Gastroesophageal sphincter (tissue), 4 donors: Measurements from ENCODE around the gene HSD17B11. TPM values are rescaled to one million over a fixed set of nuclear protein-coding genes. Genes with fewer than 3 reads are reported as not detected.
"Not testable (repeated sequence)": the region's sequence is repeated elsewhere in the genome, so short reads cannot be mapped to it uniquely, and the experiment has no call there.

Source experiments
- ATAC-seq: fragments of 150-250 bp; one replicate; pipeline ENCODE4 v1.9.1; 2016; ENCODE audit warnings: mild to moderate bottlenecking, moderate library complexity
- H3K27ac ChIP-seq, 4 donors: fragments of 200-600 bp; sonication (generic) in 3 of 4; 1 replicate in 3 of 4; 2 replicates in 1 of 4; pipeline ENCODE4 v1.5.1; 2016 to 2019
- H3K27me3 ChIP-seq: fragments of 200-600 bp; sonication (generic); one replicate; pipeline ENCODE4 v1.5.1; 2019
- H3K36me3 ChIP-seq, 2 donors: fragments of 200-600 bp; sonication (generic); one replicate each; pipeline ENCODE4 v1.5.1; 2019; ENCODE audit warnings: control low read depth in 1 of 2
- H3K4me1 ChIP-seq, 3 donors: fragments of 200-600 bp; sonication (generic); 1 replicate in 2 of 3; 2 replicates in 1 of 3; pipeline ENCODE4 v1.5.1; 2016 to 2019; ENCODE audit warnings: control low read depth in 2 of 3
- H3K4me3 ChIP-seq, 2 donors: fragments of 200-600 bp; sonication (generic); one replicate each; pipeline ENCODE4 v1.5.1; 2019; ENCODE audit warnings: mild to moderate bottlenecking in 1 of 2, moderate library complexity in 1 of 2
- H3K9me3 ChIP-seq, 3 donors: fragments of 200-600 bp; sonication (generic); one replicate each; pipeline ENCODE4 v1.5.1; 2017 to 2019; ENCODE audit warnings: control low read depth in 2 of 3
- EP300 ChIP-seq: sonication (generic); formaldehyde crosslinking; IDR thresholded peaks from one replicate; pipeline ENCODE4 v1.6.1; 2017; ENCODE audit warnings: antibody characterized with exemption, mild to moderate bottlenecking
- POLR2A ChIP-seq, 2 donors: fragments of 450-650 bp; IDR thresholded peaks; one replicate each; pipeline ENCODE4 v1.6.1; 2017; ENCODE audit warnings: antibody characterized with exemption in 2 of 2, mild to moderate bottlenecking in 2 of 2, moderate library complexity in 1 of 2
- POLR2AphosphoS5 ChIP-seq: sonication (generic); formaldehyde crosslinking; IDR thresholded peaks from one replicate; pipeline ENCODE4 v1.6.1; 2017; ENCODE audit warnings: antibody characterized with exemption
- WGBS, 2 donors: methylation state at CpG; one replicate each; pipeline ENCODE4 v1.1.5; 2018; ENCODE audit warnings: low coverage in 1 of 2; 5-methylcytosine and 5-hydroxymethylcytosine counted together
- total RNA-seq, 4 donors: library from RNA; depleted of rRNA; stranded (reverse); fragments of >200 nt; gene quantifications; one replicate each; pipeline ENCODE4 v1.1.0, GENCODE V29; 2016
- TF ChIP-seq, protein P1 (sequence below), 4 experiments: fragments of 200-600 bp in 2 of 4; fragments of 450-650 bp in 2 of 4; sonication (generic) in 1 of 4; IDR thresholded peaks; one replicate each; pipeline ENCODE4 v1.5.1; 2017 to 2019; ENCODE audit warnings: antibody characterized with exemption in 4 of 4, mild to moderate bottlenecking in 2 of 4, moderate library complexity in 2 of 4

Gene HSD17B11
- total RNA-seq, 4 donors from 2014 or later, result 32.7 to 98.0 (median 65.4) TPM

DNA sequence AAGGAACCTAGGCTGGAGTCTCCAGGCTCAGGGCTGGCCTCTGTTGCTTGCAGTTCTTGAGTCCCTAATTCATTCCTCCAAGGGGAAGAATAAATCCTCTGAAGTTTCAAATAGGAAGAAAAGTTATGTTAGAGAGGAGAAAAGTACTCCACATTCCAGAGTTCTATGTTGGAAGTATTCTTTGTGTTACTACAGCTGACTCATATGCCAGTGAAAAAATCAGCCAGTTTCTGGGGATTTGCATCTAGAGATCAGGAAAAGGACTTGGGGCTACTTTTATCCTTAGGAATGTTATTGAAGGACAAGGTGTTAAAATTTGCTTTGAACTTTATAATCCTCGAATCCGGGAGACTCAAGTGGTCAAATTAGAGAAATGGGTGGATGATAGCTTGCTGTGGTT, 19.7 kb upstream of the HSD17B11 start:
- H3K36me3 ChIP-seq, result no peaks in the 10 kb centered on the region
- H3K4me1 ChIP-seq, result no peaks in the 10 kb centered on the region
- WGBS, 2 donors, result 71 to 94% methylated on average over 1 to 2 of the region's 2 CpGs
- TF ChIP-seq EP300 (no peak), POLR2AphosphoS5 (no peak), POLR2A (IDR thresholded peaks at IDR 0.05) (no peak)
- TF ChIP-seq, protein P1, sequence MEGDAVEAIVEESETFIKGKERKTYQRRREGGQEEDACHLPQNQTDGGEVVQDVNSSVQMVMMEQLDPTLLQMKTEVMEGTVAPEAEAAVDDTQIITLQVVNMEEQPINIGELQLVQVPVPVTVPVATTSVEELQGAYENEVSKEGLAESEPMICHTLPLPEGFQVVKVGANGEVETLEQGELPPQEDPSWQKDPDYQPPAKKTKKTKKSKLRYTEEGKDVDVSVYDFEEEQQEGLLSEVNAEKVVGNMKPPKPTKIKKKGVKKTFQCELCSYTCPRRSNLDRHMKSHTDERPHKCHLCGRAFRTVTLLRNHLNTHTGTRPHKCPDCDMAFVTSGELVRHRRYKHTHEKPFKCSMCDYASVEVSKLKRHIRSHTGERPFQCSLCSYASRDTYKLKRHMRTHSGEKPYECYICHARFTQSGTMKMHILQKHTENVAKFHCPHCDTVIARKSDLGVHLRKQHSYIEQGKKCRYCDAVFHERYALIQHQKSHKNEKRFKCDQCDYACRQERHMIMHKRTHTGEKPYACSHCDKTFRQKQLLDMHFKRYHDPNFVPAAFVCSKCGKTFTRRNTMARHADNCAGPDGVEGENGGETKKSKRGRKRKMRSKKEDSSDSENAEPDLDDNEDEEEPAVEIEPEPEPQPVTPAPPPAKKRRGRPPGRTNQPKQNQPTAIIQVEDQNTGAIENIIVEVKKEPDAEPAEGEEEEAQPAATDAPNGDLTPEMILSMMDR (IDR thresholded peaks at IDR 0.05), result no peak
- no peaks in the 10 kb centered on the region for H3K9me3 ChIP-seq
- H3K27ac ChIP-seq, result no peak overlapping the region
- H3K27me3 ChIP-seq, result peaks cover 6% of the 10 kb centered on the region
- no peak overlapping the region for H3K4me3 ChIP-seq
- ATAC-seq, result no peak

DNA sequence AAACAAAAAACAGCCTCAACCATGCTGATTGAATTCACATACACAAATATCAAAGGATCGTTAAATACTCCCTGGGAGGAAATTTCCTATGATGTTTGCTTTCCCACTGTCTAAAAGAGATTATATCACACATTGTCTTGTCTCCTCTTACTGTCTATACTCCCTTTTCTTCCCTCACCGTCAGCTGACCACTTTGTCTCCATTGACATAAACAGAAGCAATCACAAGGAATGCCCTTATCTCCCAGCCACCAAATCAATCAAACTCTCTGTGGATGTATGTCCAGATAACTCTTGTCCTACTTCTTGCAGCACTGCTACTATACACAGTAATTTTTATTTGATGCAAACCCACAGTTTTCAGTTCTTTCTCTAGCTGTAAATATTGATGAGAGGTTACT, 19.2 kb upstream of the HSD17B11 start:
- Histone ChIP-seq H3K4me3 (no peak overlapping the region), H3K36me3 (no peaks in the 10 kb centered on the region), H3K27ac (no peak overlapping the region), H3K27me3 (peaks cover 6% of the 10 kb centered on the region), H3K9me3 (no peaks in the 10 kb centered on the region), H3K4me1 (no peaks in the 10 kb centered on the region)
- TF ChIP-seq, protein P1 (IDR thresholded peaks at IDR 0.05), result no peak
- TF ChIP-seq POLR2A (IDR thresholded peaks at IDR 0.05) (no peak), POLR2AphosphoS5 (no peak), EP300 (no peak)
- no peak for ATAC-seq
- WGBS, 2 donors, result 15 to 25% methylated on average over 2 of the region's 2 CpGs

DNA sequence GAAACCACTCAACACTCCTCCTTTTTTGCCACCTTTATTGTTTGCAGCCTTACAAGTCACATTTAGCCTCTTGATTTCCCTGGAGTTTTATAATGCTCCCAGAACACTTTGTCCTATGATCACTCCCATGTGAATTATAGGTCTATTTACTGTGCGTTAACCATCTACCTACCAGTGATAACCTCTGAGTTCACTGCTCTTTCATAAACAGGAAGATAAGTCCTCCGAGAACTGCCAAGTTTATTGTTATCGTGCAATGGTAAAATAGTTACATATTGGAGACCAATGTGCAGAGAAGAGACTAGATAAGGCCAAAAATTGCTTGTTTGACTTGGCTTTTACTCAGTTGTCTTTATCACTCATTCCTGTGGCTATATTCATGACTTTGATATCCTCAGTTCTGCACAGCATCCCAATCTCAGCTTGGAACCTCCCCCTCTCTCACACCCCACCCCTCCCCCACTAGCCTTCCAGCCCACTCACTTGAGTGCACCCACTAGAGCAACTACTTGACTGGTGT, 18.5 kb upstream of the HSD17B11 start:
- Histone ChIP-seq H3K4me1 (no peaks in the 10 kb centered on the region), H3K36me3 (no peaks in the 10 kb centered on the region), H3K4me3 (no peak overlapping the region), H3K27me3 (peaks cover 6% of the 10 kb centered on the region), H3K9me3 (no peaks in the 10 kb centered on the region), H3K27ac (no peak overlapping the region)
- WGBS, 2 donors, result 53 to 82% methylated on average over 3 of the region's 3 CpGs
- no peak for TF ChIP-seq POLR2AphosphoS5
- TF ChIP-seq EP300, result no peak
- no peak for TF ChIP-seq POLR2A (IDR thresholded peaks at IDR 0.05)
- TF ChIP-seq, protein P1 (IDR thresholded peaks at IDR 0.05), result no peak
- no peak for ATAC-seq

DNA sequence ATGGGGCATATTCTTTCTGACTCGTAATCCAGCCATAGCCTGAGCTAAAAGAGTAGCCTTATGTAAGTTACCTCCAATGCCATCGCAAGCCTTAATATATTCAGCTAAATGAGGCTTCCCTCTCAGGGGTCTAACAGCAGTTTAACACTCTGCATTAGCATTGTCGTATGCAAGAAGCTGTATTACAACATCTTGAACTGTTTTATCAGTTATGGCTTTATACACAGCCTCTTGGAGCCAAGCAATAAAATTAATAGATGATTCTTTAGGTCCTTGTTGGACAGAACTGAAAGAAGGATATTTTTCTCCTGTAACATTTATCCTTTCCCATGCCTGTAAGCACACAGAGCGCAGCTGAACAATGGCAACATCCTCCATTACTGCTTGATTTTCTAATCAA, 15.9 kb upstream of the HSD17B11 start:
- H3K9me3 ChIP-seq, H3K36me3 ChIP-seq, H3K4me3 ChIP-seq, H3K27ac ChIP-seq, ATAC-seq, H3K4me1 ChIP-seq, H3K27me3 ChIP-seq: not testable (repeated sequence)
- 65 to 68% methylated on average over 2 to 4 of the region's 4 CpGs for WGBS, 2 donors

DNA sequence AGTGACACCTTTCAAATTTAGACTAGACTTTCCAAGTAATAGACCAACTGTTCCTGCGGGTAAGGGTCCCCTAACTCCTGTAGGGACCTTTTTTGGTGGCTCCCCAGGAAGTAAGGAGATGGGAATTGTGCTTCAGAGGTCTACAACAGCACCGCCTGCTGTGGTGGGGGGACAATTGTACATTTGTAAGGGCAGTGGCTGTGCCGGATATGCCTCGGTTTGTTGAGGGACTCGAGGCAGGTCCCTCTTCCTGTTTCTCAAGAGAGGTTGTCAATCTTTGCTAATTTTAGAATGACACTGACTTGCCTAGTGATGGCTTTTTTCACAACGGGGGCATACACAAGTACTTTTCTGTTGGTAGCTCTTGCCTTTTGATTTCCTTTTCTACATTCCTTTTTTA, 15.5 kb upstream of the HSD17B11 start:
- Histone ChIP-seq H3K27me3 (peaks cover 6% of the 10 kb centered on the region), H3K4me1 (no peaks in the 10 kb centered on the region), H3K27ac (no peak overlapping the region), H3K4me3 (no peak overlapping the region), H3K36me3 (no peaks in the 10 kb centered on the region), H3K9me3 (no peaks in the 10 kb centered on the region)
- WGBS, 2 donors, result 58 to 85% methylated on average over 4 of the region's 6 CpGs
- no peak for ATAC-seq
- no peak for TF ChIP-seq EP300
- no peak for TF ChIP-seq POLR2AphosphoS5
- TF ChIP-seq, protein P1 (IDR thresholded peaks at IDR 0.05), result no peak
- no peak for TF ChIP-seq POLR2A (IDR thresholded peaks at IDR 0.05)
